Measurements from ENCODE around the gene TCERG1L. TPM values are rescaled to one million over a fixed set of nuclear protein-coding genes. Genes with fewer than 3 reads are reported as not detected.

The TCERG1L gene
- total and polyA plus RNA-seq, 2 experiments from 2014 or later = 0.47 to 0.73 TPM

GRCh38 chr10:131187274-131187673 lies 124.2 kb downstream of the TCERG1L start:
- Histone ChIP-seq H3K79me2 (no peaks in the 10 kb centered on the region), H3K27me3 (no peaks in the 10 kb centered on the region), H3K9me2 (replicated peaks; ENCODE audit: insufficient read depth) (no peaks in the 10 kb centered on the region), H4K20me1 (ENCODE audit: insufficient read depth, poor library complexity, severe bottlenecking) (no peaks in the 10 kb centered on the region), H2AFZ (no peak overlapping the region), H3K36me3 (replicated peaks; ENCODE audit: insufficient read depth, low read depth) (no peaks in the 10 kb centered on the region), H3K4me3 (no peak overlapping the region), H3K9me3 (ENCODE audit: low read depth) (no peaks in the 10 kb centered on the region), H3K4me2 (no peak overlapping the region), H3K4me1 (ENCODE audit: insufficient read depth) (no peaks in the 10 kb centered on the region), H3K27ac (no peak overlapping the region)
- no peak for DNase-seq (ENCODE audit: low spot score)
- WGBS (ENCODE audit: low lambda C conversion rate, missing lambda C conversion rate) = 95% methylated on average over 7 of the region's 7 CpGs
- TF ChIP-seq CTCF (IDR thresholded peaks at IDR 0.05; ENCODE audit: poor library complexity) (no peak), EZH2 (IDR thresholded peaks at IDR 0.05; ENCODE audit: borderline replicate concordance) (no peak), EZH2phosphoT487 (IDR thresholded peaks at IDR 0.05; ENCODE audit: low read depth, severe bottlenecking, unreplicated experiment) (no peak)

GRCh38 chr10:131186547-131187253 lies 124.8 kb downstream of the TCERG1L start:
- no peaks in the 10 kb centered on the region for H3K4me1 ChIP-seq (ENCODE audit: insufficient read depth)
- no peaks in the 10 kb centered on the region for H3K9me3 ChIP-seq (ENCODE audit: low read depth)
- DNase-seq (ENCODE audit: low spot score) = no peak
- no peaks in the 10 kb centered on the region for H3K27me3 ChIP-seq
- no peaks in the 10 kb centered on the region for H4K20me1 ChIP-seq (ENCODE audit: insufficient read depth, poor library complexity, severe bottlenecking)
- no peak for TF ChIP-seq EZH2phosphoT487 (IDR thresholded peaks at IDR 0.05; ENCODE audit: low read depth, severe bottlenecking, unreplicated experiment)
- TF ChIP-seq EZH2 (IDR thresholded peaks at IDR 0.05; ENCODE audit: borderline replicate concordance) = no peak
- TF ChIP-seq CTCF (IDR thresholded peaks at IDR 0.05; ENCODE audit: poor library complexity) = no peak
- H3K4me2 ChIP-seq = no peak overlapping the region
- no peak overlapping the region for H2AFZ ChIP-seq
- H3K27ac ChIP-seq = no peak overlapping the region
- no peaks in the 10 kb centered on the region for H3K36me3 ChIP-seq (replicated peaks; ENCODE audit: insufficient read depth, low read depth)
- no peaks in the 10 kb centered on the region for H3K79me2 ChIP-seq
- H3K4me3 ChIP-seq = no peak overlapping the region
- H3K9me2 ChIP-seq (replicated peaks; ENCODE audit: insufficient read depth) = no peaks in the 10 kb centered on the region
- WGBS (ENCODE audit: low lambda C conversion rate, missing lambda C conversion rate) = 94% methylated on average over 12 of the region's 12 CpGs

GRCh38 chr10:131184503-131184902 lies 127.0 kb downstream of the TCERG1L start:
- H3K36me3 ChIP-seq (replicated peaks; ENCODE audit: insufficient read depth, low read depth) = no peaks in the 10 kb centered on the region
- H2AFZ ChIP-seq = no peak overlapping the region
- no peaks in the 10 kb centered on the region for H3K79me2 ChIP-seq
- 92% methylated on average over 9 of the region's 9 CpGs for WGBS (ENCODE audit: low lambda C conversion rate, missing lambda C conversion rate)
- no peaks in the 10 kb centered on the region for H4K20me1 ChIP-seq (ENCODE audit: insufficient read depth, poor library complexity, severe bottlenecking)
- no peaks in the 10 kb centered on the region for H3K9me3 ChIP-seq (ENCODE audit: low read depth)
- H3K4me3 ChIP-seq = no peak overlapping the region
- no peaks in the 10 kb centered on the region for H3K9me2 ChIP-seq (replicated peaks; ENCODE audit: insufficient read depth)
- DNase-seq (ENCODE audit: low spot score) = no peak
- H3K4me2 ChIP-seq = no peak overlapping the region
- H3K4me1 ChIP-seq (ENCODE audit: insufficient read depth) = no peaks in the 10 kb centered on the region
- no peaks in the 10 kb centered on the region for H3K27me3 ChIP-seq
- no peak for TF ChIP-seq EZH2phosphoT487 (IDR thresholded peaks at IDR 0.05; ENCODE audit: low read depth, severe bottlenecking, unreplicated experiment)
- TF ChIP-seq EZH2 (IDR thresholded peaks at IDR 0.05; ENCODE audit: borderline replicate concordance) = no peak
- TF ChIP-seq CTCF (IDR thresholded peaks at IDR 0.05; ENCODE audit: poor library complexity) = no peak
- no peak overlapping the region for H3K27ac ChIP-seq
